ENCODE data around the gene HDAC9.

HDAC9 gene

DNA sequence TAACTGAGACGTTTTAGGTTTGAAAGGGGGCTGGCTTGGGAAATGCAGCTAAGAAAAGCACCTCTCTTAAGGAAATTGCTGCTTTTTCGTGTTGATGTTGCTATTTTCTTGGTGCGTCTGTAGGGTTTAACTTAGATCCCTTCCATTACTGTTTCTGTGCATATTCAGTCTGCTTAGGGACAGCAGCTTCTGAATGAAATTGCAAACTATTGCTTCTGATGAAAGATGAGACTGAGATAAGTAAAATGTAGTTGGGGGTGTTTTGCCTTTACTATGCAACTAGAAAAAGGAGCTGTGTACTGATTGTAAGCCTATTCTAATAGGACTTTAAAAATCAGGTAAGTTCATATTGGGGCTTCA is 772 bp downstream of the HDAC9 start:
- Histone ChIP-seq H2AFZ (ENCODE audit: low read depth, low read length) (no peak overlapping the region), H3K79me2 (ENCODE audit: insufficient read depth, low read length) (no peaks in the 10 kb centered on the region), H3K27me3 (ENCODE audit: insufficient read depth, low read length, poor library complexity) (no peaks in the 10 kb centered on the region), H3K36me3 (ENCODE audit: insufficient read depth, low read length) (no peaks in the 10 kb centered on the region), H3K27ac (ENCODE audit: low read length) (no peak overlapping the region), H3K9me3 (ENCODE audit: insufficient read depth, low read length, severe bottlenecking) (no peaks in the 10 kb centered on the region), H3K4me3 (ENCODE audit: low read depth in 1 of 2, low read length in 2 of 2) (no peak overlapping the region), H4K20me1 (ENCODE audit: insufficient read depth, low read length) (no peaks in the 10 kb centered on the region), H3K9ac (ENCODE audit: low read depth, low read length) (no peak overlapping the region), H3K4me1 (ENCODE audit: insufficient read depth, low read length) (no peaks in the 10 kb centered on the region), H3K4me2 (ENCODE audit: insufficient read depth, low read length) (no peak overlapping the region)
- no peak for TF ChIP-seq EZH2 (IDR thresholded peaks at IDR 0.05; ENCODE audit: borderline replicate concordance, low read depth, low read length, severe bottlenecking)
- TF ChIP-seq, protein P1, sequence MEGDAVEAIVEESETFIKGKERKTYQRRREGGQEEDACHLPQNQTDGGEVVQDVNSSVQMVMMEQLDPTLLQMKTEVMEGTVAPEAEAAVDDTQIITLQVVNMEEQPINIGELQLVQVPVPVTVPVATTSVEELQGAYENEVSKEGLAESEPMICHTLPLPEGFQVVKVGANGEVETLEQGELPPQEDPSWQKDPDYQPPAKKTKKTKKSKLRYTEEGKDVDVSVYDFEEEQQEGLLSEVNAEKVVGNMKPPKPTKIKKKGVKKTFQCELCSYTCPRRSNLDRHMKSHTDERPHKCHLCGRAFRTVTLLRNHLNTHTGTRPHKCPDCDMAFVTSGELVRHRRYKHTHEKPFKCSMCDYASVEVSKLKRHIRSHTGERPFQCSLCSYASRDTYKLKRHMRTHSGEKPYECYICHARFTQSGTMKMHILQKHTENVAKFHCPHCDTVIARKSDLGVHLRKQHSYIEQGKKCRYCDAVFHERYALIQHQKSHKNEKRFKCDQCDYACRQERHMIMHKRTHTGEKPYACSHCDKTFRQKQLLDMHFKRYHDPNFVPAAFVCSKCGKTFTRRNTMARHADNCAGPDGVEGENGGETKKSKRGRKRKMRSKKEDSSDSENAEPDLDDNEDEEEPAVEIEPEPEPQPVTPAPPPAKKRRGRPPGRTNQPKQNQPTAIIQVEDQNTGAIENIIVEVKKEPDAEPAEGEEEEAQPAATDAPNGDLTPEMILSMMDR (IDR thresholded peaks at IDR 0.05; ENCODE audit: borderline replicate concordance, extremely low read depth, low read length, poor library complexity, severe bottlenecking) = no peak
- no peak for DNase-seq
- no peak for ATAC-seq (ENCODE audit: insufficient read depth, low read depth)

DNA sequence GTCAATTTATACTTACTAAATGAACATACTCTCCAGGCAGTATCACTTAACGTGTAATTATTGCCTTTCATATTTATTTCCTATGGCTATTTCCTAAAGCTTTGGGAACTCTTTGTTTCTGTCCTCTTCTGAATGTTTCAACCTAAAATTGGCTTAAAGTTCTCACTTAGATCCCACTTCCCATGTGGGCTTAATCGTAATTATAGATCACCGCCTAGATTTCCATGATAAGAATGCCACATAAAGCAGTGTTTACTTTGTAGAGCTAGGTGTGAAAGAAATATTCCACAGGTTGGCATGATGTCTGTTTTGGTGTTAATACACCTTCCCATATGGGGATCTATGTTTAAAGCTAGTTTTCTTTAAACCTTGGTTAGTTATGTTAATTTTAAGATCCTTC is 1.5 kb downstream of the HDAC9 start:
- Histone ChIP-seq H3K79me2 (ENCODE audit: insufficient read depth, low read length) (no peaks in the 10 kb centered on the region), H3K27me3 (ENCODE audit: insufficient read depth, low read length, poor library complexity) (no peaks in the 10 kb centered on the region), H3K4me2 (ENCODE audit: insufficient read depth, low read length) (no peak overlapping the region), H2AFZ (ENCODE audit: low read depth, low read length) (no peak overlapping the region), H3K27ac (ENCODE audit: low read length) (no peak overlapping the region), H3K9me3 (ENCODE audit: insufficient read depth, low read length, severe bottlenecking) (no peaks in the 10 kb centered on the region), H4K20me1 (ENCODE audit: insufficient read depth, low read length) (no peaks in the 10 kb centered on the region), H3K36me3 (ENCODE audit: insufficient read depth, low read length) (no peaks in the 10 kb centered on the region), H3K4me1 (ENCODE audit: insufficient read depth, low read length) (no peaks in the 10 kb centered on the region), H3K4me3 (ENCODE audit: low read depth in 1 of 2, low read length in 2 of 2) (no peak overlapping the region), H3K9ac (ENCODE audit: low read depth, low read length) (no peak overlapping the region)
- DNase-seq (no peak), ATAC-seq (ENCODE audit: insufficient read depth, low read depth) (no peak)
- TF ChIP-seq EZH2 (IDR thresholded peaks at IDR 0.05; ENCODE audit: borderline replicate concordance, low read depth, low read length, severe bottlenecking) = no peak
- TF ChIP-seq, protein P1 (IDR thresholded peaks at IDR 0.05; ENCODE audit: borderline replicate concordance, extremely low read depth, low read length, poor library complexity, severe bottlenecking) = no peak

DNA sequence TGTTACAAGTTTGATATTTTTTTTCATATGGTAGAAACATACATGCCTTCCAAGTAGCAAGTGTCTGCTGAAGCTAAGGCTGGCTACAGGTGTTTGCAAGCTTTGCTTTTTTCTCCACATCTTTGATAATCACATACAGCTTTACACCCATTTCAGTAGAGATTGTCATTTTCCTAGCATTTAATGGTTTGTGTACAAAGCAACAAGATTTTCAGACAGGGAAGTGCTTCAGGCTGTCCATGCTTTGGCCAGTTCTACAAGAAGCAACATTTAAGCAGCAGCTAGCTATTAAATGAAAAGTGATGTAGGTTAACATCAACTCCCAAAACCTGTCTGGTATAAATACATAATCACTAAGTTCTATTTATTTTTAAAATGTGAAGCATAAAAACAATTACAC is 2.3 kb downstream of the HDAC9 start:
- Histone ChIP-seq H3K4me3 (ENCODE audit: low read depth in 1 of 2, low read length in 2 of 2) (no peak overlapping the region), H4K20me1 (ENCODE audit: insufficient read depth, low read length) (no peaks in the 10 kb centered on the region), H2AFZ (ENCODE audit: low read depth, low read length) (no peak overlapping the region), H3K4me1 (ENCODE audit: insufficient read depth, low read length) (no peaks in the 10 kb centered on the region), H3K36me3 (ENCODE audit: insufficient read depth, low read length) (no peaks in the 10 kb centered on the region), H3K79me2 (ENCODE audit: insufficient read depth, low read length) (no peaks in the 10 kb centered on the region), H3K27ac (ENCODE audit: low read length) (no peak overlapping the region), H3K27me3 (ENCODE audit: insufficient read depth, low read length, poor library complexity) (no peaks in the 10 kb centered on the region), H3K4me2 (ENCODE audit: insufficient read depth, low read length) (no peak overlapping the region), H3K9ac (ENCODE audit: low read depth, low read length) (no peak overlapping the region), H3K9me3 (ENCODE audit: insufficient read depth, low read length, severe bottlenecking) (no peaks in the 10 kb centered on the region)
- DNase-seq = no peak
- TF ChIP-seq, protein P1 (IDR thresholded peaks at IDR 0.05; ENCODE audit: borderline replicate concordance, extremely low read depth, low read length, poor library complexity, severe bottlenecking) = no peak
- no peak for TF ChIP-seq EZH2 (IDR thresholded peaks at IDR 0.05; ENCODE audit: borderline replicate concordance, low read depth, low read length, severe bottlenecking)
- no peak for ATAC-seq (ENCODE audit: insufficient read depth, low read depth)

DNA sequence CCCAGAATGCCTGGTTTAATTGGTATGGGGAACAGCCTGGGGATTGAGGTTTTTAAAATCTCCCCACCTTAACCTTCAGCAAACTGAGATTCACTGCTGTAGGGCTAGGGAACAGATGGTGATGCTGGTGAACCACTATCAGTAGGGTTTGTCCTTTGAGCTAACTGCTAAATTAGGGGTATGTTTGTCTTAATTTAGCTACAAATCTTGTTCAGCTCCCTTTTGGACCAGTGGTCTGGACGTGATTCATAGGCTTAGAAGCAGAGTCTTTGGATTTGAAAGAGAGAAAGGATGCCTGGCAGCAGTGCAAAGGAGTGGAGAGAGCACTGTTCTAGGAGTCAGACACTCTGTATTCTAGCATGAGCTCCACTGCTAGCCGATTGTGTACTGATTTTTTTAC is 2.8 kb downstream of the HDAC9 start:
- Histone ChIP-seq H3K4me2 (ENCODE audit: insufficient read depth, low read length) (no peak overlapping the region), H3K27me3 (ENCODE audit: insufficient read depth, low read length, poor library complexity) (no peaks in the 10 kb centered on the region), H4K20me1 (ENCODE audit: insufficient read depth, low read length) (no peaks in the 10 kb centered on the region), H3K36me3 (ENCODE audit: insufficient read depth, low read length) (no peaks in the 10 kb centered on the region), H2AFZ (ENCODE audit: low read depth, low read length) (no peak overlapping the region), H3K79me2 (ENCODE audit: insufficient read depth, low read length) (no peaks in the 10 kb centered on the region), H3K27ac (ENCODE audit: low read length) (no peak overlapping the region), H3K9me3 (ENCODE audit: insufficient read depth, low read length, severe bottlenecking) (no peaks in the 10 kb centered on the region), H3K4me1 (ENCODE audit: insufficient read depth, low read length) (no peaks in the 10 kb centered on the region), H3K4me3 (ENCODE audit: low read depth in 1 of 2, low read length in 2 of 2) (no peak overlapping the region), H3K9ac (ENCODE audit: low read depth, low read length) (no peak overlapping the region)
- DNase-seq (no peak), ATAC-seq (ENCODE audit: insufficient read depth, low read depth) (no peak)
- no peak for TF ChIP-seq EZH2 (IDR thresholded peaks at IDR 0.05; ENCODE audit: borderline replicate concordance, low read depth, low read length, severe bottlenecking)
- TF ChIP-seq, protein P1 (IDR thresholded peaks at IDR 0.05; ENCODE audit: borderline replicate concordance, extremely low read depth, low read length, poor library complexity, severe bottlenecking) = no peak

All from DND-41 (cell line).